Panc1 (cell line): ENCODE results near the gene PRSS21.

ENCODE experiments used
- POLR2AphosphoS5 ChIP-seq: IDR thresholded peaks from 2 replicates; pipeline ENCODE4 v1.6.1; 2012; ENCODE audit warnings: mild to moderate bottlenecking, low read depth, low read length, moderate library complexity
- TF ChIP-seq, protein P1 (sequence below): fragments of 450-650 bp; IDR thresholded peaks from 2 replicates; pipeline ENCODE4 v1.5.1; 2017; ENCODE audit warnings: mild to moderate bottlenecking

DNA sequence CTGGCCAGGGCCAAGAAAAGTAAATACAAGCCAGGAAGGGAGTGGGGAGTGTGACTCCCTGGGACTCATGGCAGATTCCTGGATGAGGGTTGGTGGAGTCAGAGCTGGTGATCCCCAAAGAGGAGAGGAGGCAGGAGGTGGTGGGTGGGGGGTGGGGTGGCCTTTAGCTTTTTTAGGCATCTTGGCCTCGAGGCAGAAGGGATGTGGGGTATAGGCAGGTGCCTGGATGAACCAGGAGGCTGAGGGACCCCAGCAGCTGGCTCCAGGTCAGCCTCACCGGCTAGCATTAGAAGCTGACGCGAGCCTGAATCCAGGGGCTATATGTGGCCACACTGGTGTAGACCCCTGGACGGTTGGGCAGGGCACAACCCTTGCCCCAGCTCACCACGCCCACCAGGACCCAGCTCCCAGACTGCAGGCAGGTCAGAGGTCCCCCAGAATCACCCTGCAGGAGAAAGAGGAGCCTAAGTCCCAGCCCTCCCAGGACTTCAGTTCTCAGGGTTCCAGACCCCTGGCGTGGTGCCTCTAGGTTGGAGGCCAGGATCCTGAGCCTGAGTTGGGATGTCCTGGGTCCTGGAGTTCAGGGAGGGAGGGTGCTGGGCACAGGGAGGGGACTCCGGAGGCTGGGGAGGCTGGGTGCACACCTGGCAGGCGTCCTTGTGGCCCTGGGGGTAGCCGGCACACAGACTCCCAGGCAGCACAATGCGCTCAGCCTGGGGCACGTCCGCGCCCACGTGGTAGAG is 32.5 kb upstream of the PRSS21 start:
- TF ChIP-seq, protein P1, sequence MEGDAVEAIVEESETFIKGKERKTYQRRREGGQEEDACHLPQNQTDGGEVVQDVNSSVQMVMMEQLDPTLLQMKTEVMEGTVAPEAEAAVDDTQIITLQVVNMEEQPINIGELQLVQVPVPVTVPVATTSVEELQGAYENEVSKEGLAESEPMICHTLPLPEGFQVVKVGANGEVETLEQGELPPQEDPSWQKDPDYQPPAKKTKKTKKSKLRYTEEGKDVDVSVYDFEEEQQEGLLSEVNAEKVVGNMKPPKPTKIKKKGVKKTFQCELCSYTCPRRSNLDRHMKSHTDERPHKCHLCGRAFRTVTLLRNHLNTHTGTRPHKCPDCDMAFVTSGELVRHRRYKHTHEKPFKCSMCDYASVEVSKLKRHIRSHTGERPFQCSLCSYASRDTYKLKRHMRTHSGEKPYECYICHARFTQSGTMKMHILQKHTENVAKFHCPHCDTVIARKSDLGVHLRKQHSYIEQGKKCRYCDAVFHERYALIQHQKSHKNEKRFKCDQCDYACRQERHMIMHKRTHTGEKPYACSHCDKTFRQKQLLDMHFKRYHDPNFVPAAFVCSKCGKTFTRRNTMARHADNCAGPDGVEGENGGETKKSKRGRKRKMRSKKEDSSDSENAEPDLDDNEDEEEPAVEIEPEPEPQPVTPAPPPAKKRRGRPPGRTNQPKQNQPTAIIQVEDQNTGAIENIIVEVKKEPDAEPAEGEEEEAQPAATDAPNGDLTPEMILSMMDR = no peak
- TF ChIP-seq POLR2AphosphoS5 = no peak
